ENCODE results near the gene GMPPB. TPM values are rescaled to one million over a fixed set of nuclear protein-coding genes. Genes with fewer than 3 reads are reported as not detected.

The GMPPB gene
- total and polyA plus RNA-seq, 7 donors: 9.9 to 57.5 (median 14.3) TPM

GRCh38 chr3:49727154-49727923, 3.6 kb upstream of the GMPPB start:
- intact Hi-C loops (cut with DNase I): no loop called here

GRCh38 chr3:49725906-49726681, 2.3 kb upstream of the GMPPB start:
- DNase-seq: no peak
- Histone ChIP-seq H3K36me3 (peaks cover 20 to 64% (median 32%) of the 10 kb centered on the region in 4 donors), H3K27me3 (no peaks in the 10 kb centered on the region)

More at GRCh38 chr3:49727154-49727923, 3.6 kb upstream of the GMPPB start:
- Histone ChIP-seq H3K27ac (no peak overlapping the region), H3K9me3 (no peaks in the 10 kb centered on the region), H3K4me3 (no peak overlapping the region), H3K36me3 (peaks cover 20 to 64% (median 36%) of the 10 kb centered on the region in 4 donors), H3K4me1 (peaks cover 0 to 24% (median 19%) of the 10 kb centered on the region in 4 donors), H3K27me3 (no peaks in the 10 kb centered on the region)
- 90 to 92% methylated on average over 19 of the region's 19 CpGs for WGBS, 2 donors
- DNase-seq: no peak
- TF ChIP-seq EP300 (IDR thresholded peaks at IDR 0.05) (no peak), POLR2A (IDR thresholded peaks at IDR 0.05) (no peak), POLR2AphosphoS5 (IDR thresholded peaks at IDR 0.05) (no peak)

GRCh38 chr3:49724586-49724985, 835 bp upstream of the GMPPB start:
- H3K4me3 ChIP-seq: peak overlapping the region; percentile 90 to 99 (median 93)
- no peak for TF ChIP-seq EP300 (IDR thresholded peaks at IDR 0.05)
- TF ChIP-seq POLR2AphosphoS5 (IDR thresholded peaks at IDR 0.05): no peak
- peaks cover 0 to 40% (median 28%) of the 10 kb centered on the region in 4 donors for H3K4me1 ChIP-seq
- intact Hi-C loops (cut with DNase I): loop anchor here (5.0 kb wide), 1 partner anchor 63 kb away; the partner anchor contains the start of gene IP6K1
- H3K36me3 ChIP-seq: peaks cover 20 to 56% (median 27%) of the 10 kb centered on the region in 4 donors
- 17 to 29% methylated on average over 6 of the region's 6 CpGs for WGBS, 2 donors
- peak overlapping the region; percentile 92 to 96 (median 94) for H3K27ac ChIP-seq
- no peaks in the 10 kb centered on the region for H3K27me3 ChIP-seq
- no peaks in the 10 kb centered on the region for H3K9me3 ChIP-seq
- peak; percentile 73 for DNase-seq

More at GRCh38 chr3:49725906-49726681, 2.3 kb upstream of the GMPPB start:
- 55 to 86% methylated on average over 11 of the region's 11 CpGs for WGBS, 2 donors
- no peak for TF ChIP-seq CTCF (IDR thresholded peaks at IDR 0.05)
- TF ChIP-seq POLR2AphosphoS5 (IDR thresholded peaks at IDR 0.05): no peak
- TF ChIP-seq EP300 (IDR thresholded peaks at IDR 0.05): no peak
- TF ChIP-seq POLR2A (IDR thresholded peaks at IDR 0.05): no peak
- Histone ChIP-seq H3K4me3 (no peak overlapping the region), H3K9me3 (no peaks in the 10 kb centered on the region), H3K27ac (peak overlapping the region in 1 of 4 donors; percentile 96), H3K4me1 (peaks cover 0 to 31% (median 21%) of the 10 kb centered on the region in 4 donors)
- intact Hi-C loops (cut with DNase I): no loop called here

- intact Hi-C loops (cut with DNase I): loop anchor here (5.0 kb wide), 1 partner anchor 64 kb away; the partner anchor contains the start of gene IP6K1
- Histone ChIP-seq H3K4me3 (peak overlapping the region; percentile 90 to 99 (median 93)), H3K4me1 (peaks cover 0 to 52% (median 39%) of the 10 kb centered on the region in 4 donors), H3K9me3 (no peaks in the 10 kb centered on the region), H3K27me3 (no peaks in the 10 kb centered on the region), H3K36me3 (peaks cover 20 to 52% (median 26%) of the 10 kb centered on the region in 4 donors), H3K27ac (peak overlapping the region; percentile 92 to 96 (median 94))
- WGBS, 2 donors: 0 to 1% methylated on average over 20 of the region's 20 CpGs
- DNase-seq: peak; percentile 86
- TF ChIP-seq POLR2AphosphoS5 (IDR thresholded peaks at IDR 0.05): no peak
- no peak for TF ChIP-seq CTCF (IDR thresholded peaks at IDR 0.05)
- no peak for TF ChIP-seq POLR2A (IDR thresholded peaks at IDR 0.05)
- no peak for TF ChIP-seq EP300 (IDR thresholded peaks at IDR 0.05)
Observed at GRCh38 chr3:49723296-49723627, 489 bp downstream of the GMPPB start.

GRCh38 chr3:49722896-49723295, 855 bp downstream of the GMPPB start:
- Histone ChIP-seq H3K27me3 (no peaks in the 10 kb centered on the region), H3K9me3 (no peaks in the 10 kb centered on the region), H3K4me3 (peak overlapping the region; percentile 90 to 99 (median 93)), H3K4me1 (peaks cover 0 to 53% (median 41%) of the 10 kb centered on the region in 4 donors), H3K27ac (peak overlapping the region; percentile 92 to 96 (median 94)), H3K36me3 (peaks cover 17 to 48% (median 24%) of the 10 kb centered on the region in 4 donors)
- no peak for TF ChIP-seq EP300 (IDR thresholded peaks at IDR 0.05)
- TF ChIP-seq POLR2AphosphoS5 (IDR thresholded peaks at IDR 0.05): no peak
- TF ChIP-seq CTCF (IDR thresholded peaks at IDR 0.05): no peak
- TF ChIP-seq POLR2A (IDR thresholded peaks at IDR 0.05): no peak
- WGBS, 2 donors: 47 to 71% methylated on average over 8 of the region's 8 CpGs
- intact Hi-C loops (cut with DNase I): loop anchor here (5.0 kb wide), 1 partner anchor 64 kb away; the partner anchor contains the start of gene IP6K1
- no peak for DNase-seq

Measured in sigmoid colon (tissue), 7 donors.